GM06990 (cell line): ENCODE data around the gene PCDHGB2.
"Not testable (repeated sequence)": the region's sequence is repeated elsewhere in the genome, so short reads cannot be mapped to it uniquely, and the experiment has no call there.

ENCODE experiments used
- DNase-seq: peaks from one replicate; pipeline ENCODE4 v3.0.0-alpha.2; 2011; ENCODE audit not compliant: insufficient read length; ENCODE audit errors: extremely low read depth
- H3K27me3 ChIP-seq: replicated peaks from 2 replicates; pipeline ENCODE4 v1.6.0; 2011; ENCODE audit warnings: low read length; ENCODE audit not compliant: control insufficient read depth, insufficient read depth
- H3K36me3 ChIP-seq: 2 replicates; pipeline ENCODE4 v1.5.1; 2011; ENCODE audit warnings: low read length; ENCODE audit not compliant: control insufficient read depth, insufficient read depth
- H3K4me3 ChIP-seq: replicated peaks from 2 replicates; pipeline ENCODE4 v1.5.1; 2011; ENCODE audit warnings: low read depth, mild to moderate bottlenecking, control low read depth, low read length
- TF ChIP-seq, protein P1 (sequence below): IDR thresholded peaks from 2 replicates; pipeline ENCODE4 v1.5.1; 2011; ENCODE audit warnings: low read length, control low read depth, mild to moderate bottlenecking, inconsistent platforms; ENCODE audit not compliant: insufficient read depth, poor library complexity, severe bottlenecking

The PCDHGB2 gene

DNA sequence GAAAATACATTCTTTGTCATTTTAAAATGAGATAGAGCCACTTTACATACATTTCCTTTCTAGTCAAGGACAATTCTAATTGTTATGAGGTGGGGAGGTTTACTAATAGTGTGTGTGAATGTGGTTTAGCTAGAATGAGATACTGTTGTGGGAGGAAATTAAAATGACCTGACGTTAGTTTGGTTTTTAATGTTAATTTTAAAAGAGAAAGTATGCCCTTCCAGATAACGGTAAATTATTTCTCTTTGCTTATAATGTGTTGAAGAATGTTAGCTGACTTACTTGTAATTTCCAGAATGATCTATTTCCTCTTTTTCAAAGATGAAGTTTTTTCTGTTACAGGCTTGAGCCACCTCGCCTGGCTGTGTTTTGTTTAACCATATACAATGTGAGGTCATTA, 37.5 kb upstream of the PCDHGB2 start:
- Histone ChIP-seq H3K36me3 (peaks cover 6% of the 10 kb centered on the region; the same call in 1 of the 2 replicates), H3K4me3 (no peak overlapping the region), H3K27me3 (no peaks in the 10 kb centered on the region)
- DNase-seq = peak; percentile 44
- TF ChIP-seq, protein P1, sequence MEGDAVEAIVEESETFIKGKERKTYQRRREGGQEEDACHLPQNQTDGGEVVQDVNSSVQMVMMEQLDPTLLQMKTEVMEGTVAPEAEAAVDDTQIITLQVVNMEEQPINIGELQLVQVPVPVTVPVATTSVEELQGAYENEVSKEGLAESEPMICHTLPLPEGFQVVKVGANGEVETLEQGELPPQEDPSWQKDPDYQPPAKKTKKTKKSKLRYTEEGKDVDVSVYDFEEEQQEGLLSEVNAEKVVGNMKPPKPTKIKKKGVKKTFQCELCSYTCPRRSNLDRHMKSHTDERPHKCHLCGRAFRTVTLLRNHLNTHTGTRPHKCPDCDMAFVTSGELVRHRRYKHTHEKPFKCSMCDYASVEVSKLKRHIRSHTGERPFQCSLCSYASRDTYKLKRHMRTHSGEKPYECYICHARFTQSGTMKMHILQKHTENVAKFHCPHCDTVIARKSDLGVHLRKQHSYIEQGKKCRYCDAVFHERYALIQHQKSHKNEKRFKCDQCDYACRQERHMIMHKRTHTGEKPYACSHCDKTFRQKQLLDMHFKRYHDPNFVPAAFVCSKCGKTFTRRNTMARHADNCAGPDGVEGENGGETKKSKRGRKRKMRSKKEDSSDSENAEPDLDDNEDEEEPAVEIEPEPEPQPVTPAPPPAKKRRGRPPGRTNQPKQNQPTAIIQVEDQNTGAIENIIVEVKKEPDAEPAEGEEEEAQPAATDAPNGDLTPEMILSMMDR = no peak

DNA sequence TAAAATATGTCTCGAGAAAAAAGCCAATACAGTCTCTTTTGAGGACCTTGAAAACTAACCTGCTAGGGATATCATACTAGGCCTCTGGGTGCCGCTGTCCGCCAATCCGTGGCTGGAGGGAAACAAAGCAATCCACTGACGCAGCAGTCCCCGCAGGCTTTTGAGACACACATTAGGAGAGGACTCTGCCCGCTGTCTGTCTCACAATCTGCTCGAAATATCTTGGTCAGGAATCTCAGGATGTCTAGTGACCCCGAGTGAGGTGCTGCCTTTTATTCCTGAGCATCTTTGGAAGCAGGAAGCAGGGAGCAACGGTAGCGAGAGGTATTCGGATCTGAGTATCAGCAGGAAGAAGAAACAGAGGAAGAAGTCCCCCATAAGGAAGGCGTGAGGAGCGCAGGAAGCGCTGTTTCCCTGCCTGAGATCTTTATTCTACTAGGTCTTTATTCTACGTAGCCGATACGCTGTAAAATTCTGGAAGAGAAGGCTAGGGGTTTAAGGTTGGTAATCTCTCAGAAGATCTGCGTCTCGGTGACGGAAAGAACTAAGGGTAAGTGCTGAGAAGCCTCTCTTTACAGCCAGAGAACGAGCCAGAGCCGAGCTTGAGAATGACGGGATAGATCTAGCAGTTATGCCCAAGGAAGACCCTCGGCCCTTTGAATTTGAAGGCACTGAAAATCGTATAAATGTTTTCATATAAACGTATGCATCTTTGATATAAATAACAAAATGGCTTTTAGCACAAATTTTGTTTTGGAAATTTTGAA, 33.5 kb upstream of the PCDHGB2 start:
- TF ChIP-seq, protein P1 = peak; percentile 90
- H3K4me3 ChIP-seq = peak overlapping the region; percentile 67
- H3K27me3 ChIP-seq = no peaks in the 10 kb centered on the region
- no peaks in the 10 kb centered on the region for H3K36me3 ChIP-seq
- DNase-seq = peak; percentile 38

DNA sequence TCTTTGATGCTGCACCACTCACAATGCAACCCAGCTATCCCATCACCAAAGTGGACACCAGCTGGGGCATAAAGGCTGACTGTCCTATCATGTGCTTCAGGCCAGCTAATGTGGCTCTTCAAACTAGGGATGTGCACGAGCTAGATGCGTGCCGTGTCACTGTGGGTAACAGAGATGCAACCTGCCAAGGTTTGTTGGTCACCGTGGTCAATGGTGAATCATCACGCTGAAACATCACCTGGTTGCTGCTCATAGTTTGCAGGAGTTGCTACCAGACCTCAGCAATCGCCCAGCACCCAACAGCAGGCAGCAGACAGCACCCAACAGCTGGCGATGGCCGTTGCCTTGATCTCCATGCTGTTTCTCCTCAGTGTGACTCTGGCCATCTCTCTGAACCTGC, 31.6 kb upstream of the PCDHGB2 start:
- H3K27me3 ChIP-seq = no peaks in the 10 kb centered on the region
- DNase-seq = no peak
- H3K4me3 ChIP-seq = no peak overlapping the region
- TF ChIP-seq, protein P1 = no peak
- no peaks in the 10 kb centered on the region for H3K36me3 ChIP-seq

DNA sequence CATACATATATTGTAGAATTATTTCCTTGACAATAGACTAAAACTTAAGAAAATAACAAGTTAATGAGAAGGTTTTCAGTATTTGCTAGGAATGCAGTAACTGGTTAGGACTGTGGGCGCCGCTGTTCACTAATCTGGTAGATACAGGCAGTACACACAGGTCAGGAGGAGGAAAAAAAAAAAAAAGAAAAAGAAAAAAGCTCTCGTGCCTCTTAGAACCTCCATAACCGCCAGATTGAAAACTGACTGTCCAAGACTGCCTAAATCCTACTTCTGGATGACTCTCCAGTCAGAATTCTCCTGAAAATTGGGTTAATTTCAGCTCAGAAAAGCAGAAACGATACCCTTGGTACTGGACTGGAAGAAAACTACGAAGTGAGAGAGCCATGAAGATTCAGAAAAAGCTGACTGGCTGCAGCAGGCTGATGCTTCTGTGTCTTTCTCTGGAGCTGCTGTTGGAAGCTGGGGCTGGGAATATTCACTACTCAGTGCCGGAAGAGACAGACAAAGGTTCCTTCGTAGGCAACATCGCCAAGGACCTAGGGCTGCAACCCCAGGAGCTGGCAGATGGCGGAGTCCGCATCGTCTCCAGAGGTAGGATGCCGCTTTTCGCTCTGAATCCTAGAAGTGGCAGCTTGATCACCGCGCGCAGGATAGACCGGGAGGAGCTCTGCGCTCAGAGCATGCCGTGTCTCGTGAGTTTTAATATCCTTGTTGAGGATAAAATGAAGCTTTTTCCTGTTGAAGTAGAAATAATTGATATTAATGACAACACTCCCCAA, 29.3 kb upstream of the PCDHGB2 start, which contains the start of gene PCDHGA1:
Gene PCDHGA1 (plus strand): TSS at position 216 of the 782 bp plus-strand sequence.
- no peak for DNase-seq
- TF ChIP-seq, protein P1 = peak; percentile 62
- Histone ChIP-seq H3K4me3 (peak within 1 kb of the TSS; percentile 47), H3K36me3 (no peaks in the 10 kb centered on the region), H3K27me3 (no peaks in the 10 kb centered on the region)

DNA sequence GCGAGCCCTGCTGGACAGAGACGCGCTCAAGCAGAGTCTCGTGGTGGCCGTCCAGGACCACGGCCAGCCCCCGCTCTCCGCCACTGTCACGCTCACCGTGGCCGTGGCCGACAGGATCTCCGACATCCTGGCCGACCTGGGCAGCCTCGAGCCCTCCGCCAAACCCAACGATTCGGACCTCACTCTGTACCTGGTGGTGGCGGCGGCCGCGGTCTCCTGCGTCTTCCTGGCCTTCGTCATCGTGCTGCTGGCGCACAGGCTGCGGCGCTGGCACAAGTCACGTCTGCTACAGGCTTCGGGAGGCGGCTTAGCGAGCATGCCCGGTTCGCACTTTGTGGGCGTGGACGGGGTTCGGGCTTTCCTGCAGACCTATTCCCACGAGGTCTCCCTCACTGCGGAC, 27.2 kb upstream of the PCDHGB2 start:
- H3K36me3 ChIP-seq, H3K27me3 ChIP-seq, H3K4me3 ChIP-seq, DNase-seq: not testable (repeated sequence)
